B cell (primary cell): ENCODE measurements around the gene AFTPH. TPM values are rescaled to one million over a fixed set of nuclear protein-coding genes. Genes with fewer than 3 reads are reported as not detected.

Source experiments
- ATAC-seq: fragments of 200-7000 bp; cut with Tn5 transposase; one replicate; pipeline ENCODE4 v1.10.0; 2021; ENCODE audit warnings: low read depth, mild to moderate bottlenecking, moderate number of reproducible peaks, moderate library complexity
- CTCF ChIA-PET: fragments of 350-600 bp; sonication (Branson Sonifier 250); formaldehyde crosslinking; loops from one replicate; lab custom pipeline; 2021; ENCODE audit warnings: antibody characterized with exemption, inconsistent platforms; lab: Charles Lee
- POLR2A ChIA-PET: fragments of 350-600 bp; sonication (Branson Sonifier 250); formaldehyde crosslinking; loops from one replicate; lab custom pipeline; 2021; ENCODE audit warnings: antibody characterized with exemption; lab: Charles Lee
- DNase-seq: peaks from one replicate; pipeline ENCODE4 v3.0.0; 2013
- H2AFZ ChIP-seq: 2 replicates; pipeline ENCODE4 v1.6.1; 2012; ENCODE audit warnings: mild to moderate bottlenecking, low read depth, low read length; ENCODE audit not compliant: insufficient read depth, poor library complexity, severe bottlenecking
- H3K27ac ChIP-seq, 2 donors: 1 replicate in 1 of 2; 2 replicates in 1 of 2; pipeline ENCODE4 v1.5.1; 2012 to 2013; ENCODE audit warnings: low read length in 2 of 2, mild to moderate bottlenecking in 2 of 2, moderate library complexity in 1 of 2
- H3K27me3 ChIP-seq, 4 experiments: fragments of 200-600 bp in 1 of 4; sonication (generic) in 1 of 4; replicated peaks in 1 of 4; 1 replicate in 2 of 4; 2 replicates in 2 of 4; pipeline versions ENCODE4 v1.6.1 to v1.7.0; 2013 to 2016; ENCODE audit warnings: low read length in 3 of 4, mild to moderate bottlenecking in 2 of 4, mixed read lengths in 1 of 4, moderate library complexity in 1 of 4; ENCODE audit not compliant: insufficient read depth in 4 of 4, control insufficient read depth in 3 of 4; ENCODE audit errors: control extremely low read depth in 1 of 4
- H3K36me3 ChIP-seq, 2 experiments: replicated peaks in 1 of 2; 1 replicate in 1 of 2; 2 replicates in 1 of 2; pipeline versions ENCODE4 v1.6.1 to v1.7.1; 2013; ENCODE audit warnings: low read length in 1 of 2; ENCODE audit not compliant: insufficient read depth in 2 of 2, control insufficient read depth in 1 of 2; ENCODE audit errors: control extremely low read depth in 1 of 2, extremely low read depth in 1 of 2
- H3K4me1 ChIP-seq, 2 donors: fragments of 200-600 bp in 1 of 2; sonication (generic) in 1 of 2; 1 replicate in 1 of 2; 2 replicates in 1 of 2; pipeline versions ENCODE4 v1.5.1 to v1.6.1; 2013 to 2017; ENCODE audit warnings: low read length in 2 of 2; ENCODE audit not compliant: control insufficient read depth in 2 of 2, insufficient read depth in 2 of 2
- H3K4me2 ChIP-seq: replicated peaks from 2 replicates; pipeline ENCODE3; 2012; ENCODE audit warnings: mild to moderate bottlenecking, low read depth, low read length; ENCODE audit not compliant: poor library complexity, severe bottlenecking
- H3K4me3 ChIP-seq, 5 experiments: fragments of 200-600 bp in 1 of 5; sonication (generic) in 1 of 5; 1 replicate in 3 of 5; 2 replicates in 2 of 5; pipeline versions ENCODE4 v1.5.1 to v1.7.0; 2011 to 2016; ENCODE audit warnings: low read length in 4 of 5, mild to moderate bottlenecking in 4 of 5, low read depth in 2 of 5, control low read depth in 1 of 5, moderate library complexity in 1 of 5; ENCODE audit not compliant: insufficient read depth in 1 of 5; ENCODE audit errors: control extremely low read depth in 1 of 5, extremely low read depth in 1 of 5
- H3K79me2 ChIP-seq: fragments of 200-600 bp; sonication (generic); one replicate; pipeline ENCODE4 v1.6.0; 2016; ENCODE audit warnings: low read length; ENCODE audit not compliant: control insufficient read depth, insufficient read depth
- H3K9ac ChIP-seq: fragments of 200-600 bp; sonication (generic); 2 replicates; pipeline ENCODE4 v1.6.1; 2017; ENCODE audit warnings: mild to moderate bottlenecking, low read length, moderate library complexity
- H3K9me3 ChIP-seq, 3 donors: one replicate each; pipeline versions ENCODE4 v1.6.1 to v1.7.1; 2013; ENCODE audit warnings: low read length in 2 of 3; ENCODE audit not compliant: control insufficient read depth in 2 of 3, insufficient read depth in 1 of 3; ENCODE audit errors: control extremely low read depth in 1 of 3
- H4K20me1 ChIP-seq: 2 replicates; pipeline ENCODE4 v1.6.0; 2012; ENCODE audit warnings: mild to moderate bottlenecking, low read length; ENCODE audit not compliant: insufficient read depth, control insufficient read depth, poor library complexity, severe bottlenecking
- H3K27ac Mint-ChIP-seq: one replicate; pipeline ENCODE4 v1.8.0; 2021; ENCODE audit warnings: mixed read lengths
- H3K27me3 Mint-ChIP-seq: one replicate; pipeline ENCODE4 v1.8.0; 2021; ENCODE audit warnings: mixed read lengths
- H3K4me1 Mint-ChIP-seq: one replicate; pipeline ENCODE4 v1.8.0; 2021; ENCODE audit warnings: mixed read lengths
- H3K4me3 Mint-ChIP-seq: one replicate; pipeline ENCODE4 v1.8.0; 2021; ENCODE audit warnings: mixed read lengths
- H3K9me3 Mint-ChIP-seq: one replicate; pipeline ENCODE4 v1.8.0; 2022; ENCODE audit warnings: mixed read lengths; ENCODE audit not compliant: insufficient read depth
- EZH2 ChIP-seq: IDR thresholded peaks from 2 replicates; pipeline ENCODE4 v1.6.1; 2012; ENCODE audit warnings: borderline replicate concordance, low read depth, mild to moderate bottlenecking, moderate library complexity, low read length; ENCODE audit not compliant: insufficient read depth, poor library complexity, severe bottlenecking
- WGBS: methylation state at CpG from one replicate; pipeline ENCODE4 v1.1.5; 2013; ENCODE audit warnings: missing lambda C conversion rate; ENCODE audit not compliant: insufficient coverage; 5-methylcytosine and 5-hydroxymethylcytosine counted together
- intact Hi-C: fragments of 100-400 bp; cut with micrococcal nuclease; formaldehyde crosslinking; loops from one replicate; pipeline ENCODE4 v1.10.0; 2022
- polyA plus RNA-seq: library from polyadenylated mRNA; depleted of rRNA; stranded (reverse); fragments of >200 nt; gene quantifications from 2 replicates; pipeline ENCODE4 v1.2.3, GENCODE V29; 2012
- total RNA-seq, 2 donors: library from RNA; stranded (reverse); fragments of 120-200 nt in 1 of 2; gene quantifications; 1 replicate in 1 of 2; 2 replicates in 1 of 2; pipeline versions ENCODE4 v1.2.3 to v1.2.4, GENCODE V29; 2013 to 2022
- TF ChIP-seq, protein P1 (sequence below): fragments of 200-600 bp; IDR thresholded peaks from one replicate; pipeline ENCODE4 v1.8.0; 2022; ENCODE audit warnings: antibody characterized with exemption, mild to moderate bottlenecking

The AFTPH gene
- total and polyA plus RNA-seq, 2 donors (not counting 1 experiment from before 2014, with no cell fraction given): 45.4 to 94.1 TPM

DNA sequence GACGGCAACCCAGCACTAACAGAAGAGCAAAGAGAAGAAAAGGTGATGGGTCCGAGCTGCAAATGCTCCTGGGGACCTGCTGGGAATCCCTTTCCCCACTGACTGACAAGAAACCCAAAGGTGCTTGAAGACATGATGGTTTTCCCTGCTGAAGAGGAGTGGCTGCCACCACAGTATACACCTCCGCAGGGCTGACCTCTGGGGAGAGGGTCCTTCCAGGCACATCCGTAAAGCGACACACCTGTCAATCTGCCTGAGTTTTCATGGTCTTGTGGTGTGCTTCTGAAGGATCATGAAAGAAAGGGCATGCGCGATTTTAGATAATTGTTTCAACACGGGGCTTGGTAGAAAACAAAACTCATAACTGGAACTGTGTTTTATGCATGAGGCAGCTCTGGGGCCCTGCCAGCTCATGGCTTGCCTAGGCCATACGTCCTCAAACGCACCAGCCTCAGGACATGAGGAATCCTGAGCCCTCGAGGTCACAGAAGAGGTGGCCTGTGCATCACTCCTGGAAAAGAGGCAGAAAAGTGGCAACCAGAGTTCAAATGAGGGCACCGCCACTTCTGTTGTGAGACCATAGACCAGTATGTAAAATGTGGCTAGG is 77.8 kb downstream of the AFTPH start:
- CTCF ChIA-PET: interaction anchor here (1.4 to 1.5 kb wide), 2 partner anchors 19 to 335 kb away, joined by 3 read pairs; no protein-coding TSS in a partner anchor
- no peaks in the 10 kb centered on the region for H4K20me1 ChIP-seq
- ATAC-seq: no peak

DNA sequence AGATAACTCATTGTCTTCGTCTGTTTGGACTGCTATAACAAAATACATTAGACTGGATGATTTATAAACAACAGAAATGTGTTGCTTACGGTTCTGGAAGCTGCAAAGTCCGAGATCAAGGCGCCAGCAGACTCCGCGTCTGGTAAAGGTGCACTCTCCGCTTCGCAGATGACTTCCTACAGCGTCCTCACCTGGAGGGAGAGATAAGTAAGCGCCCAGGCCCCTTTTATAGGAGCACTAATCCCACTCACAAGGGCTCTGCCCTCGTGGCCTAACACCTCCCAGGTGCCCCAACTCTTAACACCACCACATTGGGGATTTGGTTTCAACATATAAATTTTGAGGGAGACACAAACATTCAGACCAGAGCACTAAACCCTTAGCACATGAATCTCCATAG is 78.3 kb downstream of the AFTPH start:
- no peaks in the 10 kb centered on the region for H3K79me2 ChIP-seq
- Mint-ChIP-seq H3K27me3 (no peaks in the 10 kb centered on the region), H3K9me3 (no peaks in the 10 kb centered on the region), H3K4me3 (no peak overlapping the region), H3K4me1 (peaks cover 15% of the 10 kb centered on the region), H3K27ac (no peak overlapping the region)
- H3K9me3 ChIP-seq: peaks cover 0 to 3% (median 0%) of the 10 kb centered on the region in 3 donors
- ATAC-seq: no peak
- intact Hi-C loops: no loop called here
- H3K27ac ChIP-seq: no peak overlapping the region
- H2AFZ ChIP-seq: no peak overlapping the region
- no peak overlapping the region for H3K4me3 ChIP-seq
- no peak for TF ChIP-seq EZH2
- TF ChIP-seq, protein P1, sequence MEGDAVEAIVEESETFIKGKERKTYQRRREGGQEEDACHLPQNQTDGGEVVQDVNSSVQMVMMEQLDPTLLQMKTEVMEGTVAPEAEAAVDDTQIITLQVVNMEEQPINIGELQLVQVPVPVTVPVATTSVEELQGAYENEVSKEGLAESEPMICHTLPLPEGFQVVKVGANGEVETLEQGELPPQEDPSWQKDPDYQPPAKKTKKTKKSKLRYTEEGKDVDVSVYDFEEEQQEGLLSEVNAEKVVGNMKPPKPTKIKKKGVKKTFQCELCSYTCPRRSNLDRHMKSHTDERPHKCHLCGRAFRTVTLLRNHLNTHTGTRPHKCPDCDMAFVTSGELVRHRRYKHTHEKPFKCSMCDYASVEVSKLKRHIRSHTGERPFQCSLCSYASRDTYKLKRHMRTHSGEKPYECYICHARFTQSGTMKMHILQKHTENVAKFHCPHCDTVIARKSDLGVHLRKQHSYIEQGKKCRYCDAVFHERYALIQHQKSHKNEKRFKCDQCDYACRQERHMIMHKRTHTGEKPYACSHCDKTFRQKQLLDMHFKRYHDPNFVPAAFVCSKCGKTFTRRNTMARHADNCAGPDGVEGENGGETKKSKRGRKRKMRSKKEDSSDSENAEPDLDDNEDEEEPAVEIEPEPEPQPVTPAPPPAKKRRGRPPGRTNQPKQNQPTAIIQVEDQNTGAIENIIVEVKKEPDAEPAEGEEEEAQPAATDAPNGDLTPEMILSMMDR: no peak
- H3K27me3 ChIP-seq: no peaks in the 10 kb centered on the region
- 100% methylated on average over 3 of the region's 11 CpGs for WGBS
- H3K4me1 ChIP-seq: peaks cover 10 to 13% of the 10 kb centered on the region in 2 donors
- ChIA-PET POLR2A (no interaction called here), CTCF (no interaction called here)
- no peak for DNase-seq
- no peaks in the 10 kb centered on the region for H3K36me3 ChIP-seq
- no peaks in the 10 kb centered on the region for H4K20me1 ChIP-seq
- H3K9ac ChIP-seq: no peak overlapping the region
- no peak overlapping the region for H3K4me2 ChIP-seq

More for the DNA sequence above, 77.8 kb downstream of the AFTPH start:
- DNase-seq: no peak
- POLR2A ChIA-PET: no interaction called here
- Mint-ChIP-seq H3K9me3 (no peaks in the 10 kb centered on the region), H3K4me3 (no peak overlapping the region), H3K27me3 (no peaks in the 10 kb centered on the region), H3K4me1 (peaks cover 10% of the 10 kb centered on the region), H3K27ac (no peak overlapping the region)
- Histone ChIP-seq H3K79me2 (no peaks in the 10 kb centered on the region), H3K4me2 (no peak overlapping the region), H2AFZ (no peak overlapping the region), H3K27me3 (no peaks in the 10 kb centered on the region), H3K36me3 (no peaks in the 10 kb centered on the region), H3K9ac (no peak overlapping the region), H3K9me3 (peaks cover 0 to 3% (median 0%) of the 10 kb centered on the region in 3 donors), H3K4me1 (peaks cover 6 to 8% of the 10 kb centered on the region in 2 donors), H3K4me3 (no peak overlapping the region), H3K27ac (no peak overlapping the region)
- WGBS: 86% methylated on average over 11 of the region's 12 CpGs
- TF ChIP-seq, protein P1: no peak
- TF ChIP-seq EZH2: no peak
- intact Hi-C loops: no loop called here
